GM19239 (cell line): ENCODE results near the gene TPSB2.
"Not testable (repeated sequence)": the region's sequence is repeated elsewhere in the genome, so short reads cannot be mapped to it uniquely, and the experiment has no call there.

Experiments used
- DNase-seq: peaks from one replicate; pipeline ENCODE4 v3.0.0; 2011; ENCODE audit warnings: low spot score; ENCODE audit not compliant: insufficient read length
- FAIRE-seq: peaks from 2 replicates; lab custom pipeline; 2011; peaks lifted over from hg19 to GRCh38; lab: Jason Lieb, UNC

TPSB2 gene

GRCh38 chr16:1209081-1209480 lies 20.9 kb downstream of the TPSB2 start:
- DNase-seq: no peak
- FAIRE-seq: no peak

- DNase-seq (no peak), FAIRE-seq (no peak)
These were observed 21.6 kb downstream of the TPSB2 start for GRCh38 chr16:1208239-1208830.

GRCh38 chr16:1206786-1207185 lies 23.2 kb downstream of the TPSB2 start:
- DNase-seq (no peak), FAIRE-seq (no peak)

GRCh38 chr16:1206326-1206725 lies 23.7 kb downstream of the TPSB2 start:
- no peak for FAIRE-seq
- no peak for DNase-seq

- no peak for DNase-seq
These were observed 25.1 kb downstream of the TPSB2 start for GRCh38 chr16:1204933-1205332.

GRCh38 chr16:1202274-1202673 lies 27.7 kb downstream of the TPSB2 start:
- FAIRE-seq (no peak), DNase-seq (no peak)

More at GRCh38 chr16:1204933-1205332, 25.1 kb downstream of the TPSB2 start:
- FAIRE-seq: no peak

GRCh38 chr16:1201444-1201843 lies 28.5 kb downstream of the TPSB2 start:
- no peak for DNase-seq
- no peak for FAIRE-seq

GRCh38 chr16:1200014-1200627 lies 29.9 kb downstream of the TPSB2 start:
- FAIRE-seq (no peak), DNase-seq (no peak)

- DNase-seq: no peak
- FAIRE-seq: no peak
These were observed 30.5 kb downstream of the TPSB2 start for GRCh38 chr16:1199347-1200013.

- DNase-seq: not testable (repeated sequence)
These were observed 31.2 kb downstream of the TPSB2 start for GRCh38 chr16:1198671-1199346.

GRCh38 chr16:1198194-1198593 lies 31.8 kb downstream of the TPSB2 start:
- DNase-seq: no peak
- FAIRE-seq: no peak

More at GRCh38 chr16:1198671-1199346, 31.2 kb downstream of the TPSB2 start:
- FAIRE-seq: not testable (repeated sequence)

- DNase-seq (no peak), FAIRE-seq (no peak)
These were observed 32.6 kb downstream of the TPSB2 start for GRCh38 chr16:1197237-1197866.

- DNase-seq: no peak
These were observed 33.5 kb downstream of the TPSB2 start for GRCh38 chr16:1196494-1196893.

GRCh38 chr16:1195393-1195666 lies 34.7 kb downstream of the TPSB2 start:
- FAIRE-seq (no peak), DNase-seq (no peak)

More at GRCh38 chr16:1196494-1196893, 33.5 kb downstream of the TPSB2 start:
- FAIRE-seq: no peak

GRCh38 chr16:1194665-1195392 lies 35.2 kb downstream of the TPSB2 start:
- DNase-seq (no peak), FAIRE-seq (no peak)

GRCh38 chr16:1193825-1194581 lies 36.0 kb downstream of the TPSB2 start:
- FAIRE-seq (no peak), DNase-seq (no peak)

GRCh38 chr16:1193143-1193824 lies 36.7 kb downstream of the TPSB2 start:
- DNase-seq (no peak), FAIRE-seq (no peak)

- no peak for FAIRE-seq
- DNase-seq: no peak
These were observed 37.5 kb downstream of the TPSB2 start for GRCh38 chr16:1192384-1193073.
